ENCODE results near the gene HHIPL1.

- no peak for TF ChIP-seq POLR2A (IDR thresholded peaks at IDR 0.05)
- TF ChIP-seq, protein P1, sequence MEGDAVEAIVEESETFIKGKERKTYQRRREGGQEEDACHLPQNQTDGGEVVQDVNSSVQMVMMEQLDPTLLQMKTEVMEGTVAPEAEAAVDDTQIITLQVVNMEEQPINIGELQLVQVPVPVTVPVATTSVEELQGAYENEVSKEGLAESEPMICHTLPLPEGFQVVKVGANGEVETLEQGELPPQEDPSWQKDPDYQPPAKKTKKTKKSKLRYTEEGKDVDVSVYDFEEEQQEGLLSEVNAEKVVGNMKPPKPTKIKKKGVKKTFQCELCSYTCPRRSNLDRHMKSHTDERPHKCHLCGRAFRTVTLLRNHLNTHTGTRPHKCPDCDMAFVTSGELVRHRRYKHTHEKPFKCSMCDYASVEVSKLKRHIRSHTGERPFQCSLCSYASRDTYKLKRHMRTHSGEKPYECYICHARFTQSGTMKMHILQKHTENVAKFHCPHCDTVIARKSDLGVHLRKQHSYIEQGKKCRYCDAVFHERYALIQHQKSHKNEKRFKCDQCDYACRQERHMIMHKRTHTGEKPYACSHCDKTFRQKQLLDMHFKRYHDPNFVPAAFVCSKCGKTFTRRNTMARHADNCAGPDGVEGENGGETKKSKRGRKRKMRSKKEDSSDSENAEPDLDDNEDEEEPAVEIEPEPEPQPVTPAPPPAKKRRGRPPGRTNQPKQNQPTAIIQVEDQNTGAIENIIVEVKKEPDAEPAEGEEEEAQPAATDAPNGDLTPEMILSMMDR (IDR thresholded peaks at IDR 0.05 in 4 of 5, conservative IDR thresholded peaks at IDR 0.05 in 1 of 5) = no peak
Measured at GRCh38 chr14:99663386-99664057, 18.6 kb downstream of the HHIPL1 start.
